ENCODE measurements around the gene LRRC40. TPM values are rescaled to one million over a fixed set of nuclear protein-coding genes. Genes with fewer than 3 reads are reported as not detected.
"Not testable (repeated sequence)": the region's sequence is repeated elsewhere in the genome, so short reads cannot be mapped to it uniquely, and the experiment has no call there.

Gene LRRC40
- total and polyA plus RNA-seq, 9 donors = 8.0 to 16.3 (median 10.8) TPM

GRCh38 chr1:70202173-70202758, 3.1 kb downstream of the LRRC40 start:
- no peak for DNase-seq
- WGBS, 3 donors = 64 to 66% (median 66%) methylated on average over 2 of the region's 2 CpGs
- Histone ChIP-seq H3K4me1 (ENCODE audit: insufficient read depth) (peaks cover 5% of the 10 kb centered on the region), H3K9me3 (no peaks in the 10 kb centered on the region), H3K27ac (no peak overlapping the region), H3K27me3 (no peaks in the 10 kb centered on the region), H3K36me3 (no peaks in the 10 kb centered on the region), H3K4me3 (no peak overlapping the region)
- TF ChIP-seq CTCF (IDR thresholded peaks at IDR 0.05) (no peak), POLR2A (IDR thresholded peaks at IDR 0.05) (no peak), EP300 (IDR thresholded peaks at IDR 0.05) (no peak)
- intact Hi-C loops (cut with DNase I) = no loop called here

GRCh38 chr1:70200065-70200464, 5.3 kb downstream of the LRRC40 start:
- DNase-seq = no peak
- no peaks in the 10 kb centered on the region for H3K9me3 ChIP-seq
- no peak overlapping the region for H3K27ac ChIP-seq
- no peak for TF ChIP-seq EP300 (IDR thresholded peaks at IDR 0.05)
- no peak for TF ChIP-seq POLR2A (IDR thresholded peaks at IDR 0.05)
- no peak for TF ChIP-seq CTCF (IDR thresholded peaks at IDR 0.05)
- no peak overlapping the region for H3K4me3 ChIP-seq
- 95 to 97% (median 96%) methylated on average over 4 of the region's 4 CpGs for WGBS, 3 donors
- no peaks in the 10 kb centered on the region for H3K36me3 ChIP-seq
- no peaks in the 10 kb centered on the region for H3K4me1 ChIP-seq (ENCODE audit: insufficient read depth)
- H3K27me3 ChIP-seq = no peaks in the 10 kb centered on the region
- intact Hi-C loops (cut with DNase I) = no loop called here

GRCh38 chr1:70196333-70196732, 9.0 kb downstream of the LRRC40 start:
- WGBS, 3 donors = 92 to 94% (median 94%) methylated on average over 3 of the region's 3 CpGs
- no peak overlapping the region for H3K27ac ChIP-seq
- no peaks in the 10 kb centered on the region for H3K9me3 ChIP-seq
- no peaks in the 10 kb centered on the region for H3K27me3 ChIP-seq
- intact Hi-C loops (cut with DNase I) = no loop called here
- H3K4me1 ChIP-seq (ENCODE audit: insufficient read depth) = no peaks in the 10 kb centered on the region
- no peak for TF ChIP-seq EP300 (IDR thresholded peaks at IDR 0.05)
- TF ChIP-seq POLR2A (IDR thresholded peaks at IDR 0.05) = no peak
- TF ChIP-seq CTCF (IDR thresholded peaks at IDR 0.05) = no peak
- no peak overlapping the region for H3K4me3 ChIP-seq
- no peak for DNase-seq
- H3K36me3 ChIP-seq = no peaks in the 10 kb centered on the region

- no peak for DNase-seq
- H3K27me3 ChIP-seq = no peaks in the 10 kb centered on the region
- no peaks in the 10 kb centered on the region for H3K4me1 ChIP-seq (ENCODE audit: insufficient read depth)
- WGBS, 3 donors = 94 to 97% (median 97%) methylated on average over 4 of the region's 4 CpGs
- no peaks in the 10 kb centered on the region for H3K36me3 ChIP-seq
- TF ChIP-seq POLR2A (IDR thresholded peaks at IDR 0.05) = no peak
- H3K9me3 ChIP-seq = no peaks in the 10 kb centered on the region
- intact Hi-C loops (cut with DNase I) = no loop called here
- no peak overlapping the region for H3K4me3 ChIP-seq
- H3K27ac ChIP-seq = no peak overlapping the region
These were observed 10.0 kb downstream of the LRRC40 start for GRCh38 chr1:70195342-70195741.

GRCh38 chr1:70194601-70195000, 10.8 kb downstream of the LRRC40 start:
- DNase-seq = no peak
- no peak for TF ChIP-seq CTCF (IDR thresholded peaks at IDR 0.05)
- no peak for TF ChIP-seq POLR2A (IDR thresholded peaks at IDR 0.05)
- TF ChIP-seq EP300 (IDR thresholded peaks at IDR 0.05) = no peak
- Histone ChIP-seq H3K9me3 (no peaks in the 10 kb centered on the region), H3K27ac (no peak overlapping the region), H3K4me3 (no peak overlapping the region), H3K36me3 (no peaks in the 10 kb centered on the region), H3K27me3 (no peaks in the 10 kb centered on the region), H3K4me1 (ENCODE audit: insufficient read depth) (peaks cover 1% of the 10 kb centered on the region)
- intact Hi-C loops (cut with DNase I) = no loop called here

- H3K4me3 ChIP-seq; DNase-seq; H3K36me3 ChIP-seq; H3K27ac ChIP-seq; intact Hi-C loops (cut with DNase I); H3K27me3 ChIP-seq; H3K4me1 ChIP-seq (ENCODE audit: insufficient read depth); H3K9me3 ChIP-seq: not testable (repeated sequence)
These were observed 12.9 kb downstream of the LRRC40 start for GRCh38 chr1:70192446-70192845.

Measured in ovary (tissue), 9 donors.